ENCODE measurements around the gene CAMTA1. TPM values are rescaled to one million over a fixed set of nuclear protein-coding genes. Genes with fewer than 3 reads are reported as not detected.

Gene CAMTA1
- total and polyA plus RNA-seq, 9 of the 15 experiments (the other 6 are each of a cell fraction or from before 2014, with no cell fraction given) = 43.9 to 161 (median 65.9) TPM

DNA sequence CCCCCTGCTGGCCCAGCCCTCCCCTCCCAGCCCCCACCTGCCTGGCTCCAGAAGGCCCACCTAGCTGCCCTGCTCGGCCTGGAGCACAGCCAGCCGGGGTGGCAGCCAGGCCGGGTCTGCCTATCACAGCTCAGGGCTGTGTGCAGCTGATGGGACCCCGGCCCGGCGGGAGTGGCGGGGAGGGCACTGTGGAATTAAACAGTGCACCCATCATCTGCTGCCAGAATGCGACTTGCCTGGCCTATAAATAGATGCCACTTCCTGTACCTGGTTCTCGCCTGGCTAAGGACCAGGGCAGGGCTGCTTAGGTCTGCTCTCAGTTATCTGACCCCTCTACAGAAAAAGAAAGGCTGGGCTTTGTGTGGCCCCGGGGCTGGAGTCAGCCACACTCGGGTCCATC is 887.6 kb downstream of the CAMTA1 start (continued):
- TF ChIP-seq KAT8 (IDR thresholded peaks at IDR 0.05; ENCODE audit: low read depth) (no peak), GATAD2A (IDR thresholded peaks at IDR 0.05) (no peak), TAF1 (IDR thresholded peaks at IDR 0.05; ENCODE audit: control insufficient read depth, extremely low read depth, insufficient read depth, low read length, severe bottlenecking) (no peak), PRDM10 (IDR thresholded peaks at IDR 0.05; ENCODE audit: partially characterized antibody) (no peak)

DNA sequence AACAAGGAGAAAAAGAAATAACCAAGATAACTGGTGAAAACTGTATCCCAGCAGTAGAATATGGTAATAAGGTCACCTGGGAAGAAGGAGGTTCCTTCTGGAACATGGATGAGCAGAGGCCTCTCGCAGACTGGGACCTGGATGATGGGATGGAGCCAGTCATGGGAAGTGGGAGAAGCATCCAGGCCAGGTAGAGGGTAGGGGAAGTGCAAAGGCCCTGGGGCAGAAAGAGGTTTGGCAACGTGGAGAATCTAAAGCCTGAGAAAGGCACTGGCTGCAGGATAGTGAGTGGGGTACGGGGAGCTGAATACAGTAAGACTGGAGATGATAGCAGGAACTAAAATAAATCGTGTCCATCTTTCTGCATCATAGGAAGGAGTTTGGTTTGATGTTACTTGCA is 889.7 kb downstream of the CAMTA1 start:
- Histone ChIP-seq H3K79me2 (ENCODE audit: control insufficient read depth, insufficient read depth, low read length) (no peaks in the 10 kb centered on the region), H4K20me1 (replicated peaks; ENCODE audit: control insufficient read depth, insufficient read depth, low read length) (peaks cover 15% of the 10 kb centered on the region; the same call in 1 of the 2 replicates), H2AFZ (ENCODE audit: low read depth, low read length) (no peak overlapping the region), H3K27ac (ENCODE audit: extremely low read depth, low read depth, low read length) (no peak overlapping the region), H3K9me3 (replicated peaks; ENCODE audit: control insufficient read depth, insufficient read depth, low read depth, low read length) (no peaks in the 10 kb centered on the region), H3K4me3 (no peak overlapping the region), H3K9me1 (ENCODE audit: control insufficient read depth, insufficient read depth, low read length) (no peaks in the 10 kb centered on the region), H3K9ac (ENCODE audit: insufficient read depth in 1 of 2, low read depth in 2 of 2, low read length in 2 of 2) (no peak overlapping the region), H3K27me3 (ENCODE audit: control insufficient read depth in 2 of 2, insufficient read depth in 2 of 2, low read length in 2 of 2) (peaks cover 42 to 80% of the 10 kb centered on the region in 2 experiments; a peak in 4 of 5 replicates), H3K4me1 (replicated peaks in 1 of 2; ENCODE audit: control insufficient read depth in 2 of 2, insufficient read depth in 2 of 2, low read length in 2 of 2) (peaks cover 0 to 9% of the 10 kb centered on the region in 2 experiments; a peak in 1 of 5 replicates), H3K36me3 (ENCODE audit: control insufficient read depth, insufficient read depth, low read length) (no peaks in the 10 kb centered on the region), H3K4me2 (ENCODE audit: insufficient read depth, low read length) (no peak overlapping the region)
- no TSS peak for BruUV-seq (replicated peaks)
- TF ChIP-seq BCOR (IDR thresholded peaks at IDR 0.05) = 0 out of 2 replicates have a peak, but pooled peaks have one; percentile 18
- TF ChIP-seq NCOA2 (IDR thresholded peaks at IDR 0.05; ENCODE audit: partially characterized antibody in 2 of 2) = no peak
- intact Hi-C loops (cut with micrococcal nuclease) = no loop called here
- ChIA-PET POLR2A (no interaction called here), CTCF (ENCODE audit: low intra/inter-chr PET ratio) (no interaction called here)
- no peak for FAIRE-seq
- in situ Hi-C loops (cut with MboI) = loop anchor here (5.0 to 25.0 kb wide), 2 partner anchors 77 to 637 kb away; partner anchors contain the start of gene SLC45A1
- no peak for DNase-seq (ENCODE audit: extremely low read depth in 1 of 4, low spot score in 3 of 4)
- ATAC-seq = no peak
- WGBS (ENCODE audit: insufficient coverage, low coverage, missing lambda C conversion rate) = 0% methylated on average over 4 of the region's 4 CpGs
